ENCODE results near the gene CXCL10. TPM values are rescaled to one million over a fixed set of nuclear protein-coding genes. Genes with fewer than 3 reads are reported as not detected.

The CXCL10 gene
- total RNA-seq, 6 experiments from 2014 or later: not detected

- DNase-seq: no peak
Measured at GRCh38 chr4:75989846-75990528, 33.3 kb downstream of the CXCL10 start.

GRCh38 chr4:75985116-75985515 lies 38.2 kb downstream of the CXCL10 start:
- no peak overlapping the region for H3K27ac Mint-ChIP-seq
- DNase-seq: peak; percentile 95

More at GRCh38 chr4:75989846-75990528, 33.3 kb downstream of the CXCL10 start:
- Mint-ChIP-seq H3K9me3 (no peaks in the 10 kb centered on the region), H3K4me3 (peak overlapping the region; percentile 93), H3K27ac (peak overlapping the region; percentile 79), H3K27me3 (ENCODE audit: insufficient read depth) (peaks cover 2% of the 10 kb centered on the region; the same call in 1 of the 2 replicates), H3K36me3 (ENCODE audit: low read depth) (peaks cover 16% of the 10 kb centered on the region), H3K4me1 (ENCODE audit: low read depth) (peaks cover 23% of the 10 kb centered on the region)
- TF ChIP-seq CTCF (IDR thresholded peaks at IDR 0.05): no peak

GRCh38 chr4:75980576-75980975 lies 42.7 kb downstream of the CXCL10 start:
- no peak for DNase-seq
- no peak overlapping the region for H3K4me3 Mint-ChIP-seq
- H3K27me3 Mint-ChIP-seq (ENCODE audit: insufficient read depth): no peaks in the 10 kb centered on the region
- H3K36me3 Mint-ChIP-seq (ENCODE audit: low read depth): peaks cover 39% of the 10 kb centered on the region
- no peaks in the 10 kb centered on the region for H3K4me1 Mint-ChIP-seq (ENCODE audit: low read depth)
- no peak for TF ChIP-seq CTCF (IDR thresholded peaks at IDR 0.05)
- no peaks in the 10 kb centered on the region for H3K9me3 Mint-ChIP-seq
- H3K27ac Mint-ChIP-seq: no peak overlapping the region

More at GRCh38 chr4:75985116-75985515, 38.2 kb downstream of the CXCL10 start:
- Mint-ChIP-seq H3K27me3 (ENCODE audit: insufficient read depth) (peaks cover 2% of the 10 kb centered on the region; the same call in 1 of the 2 replicates), H3K9me3 (no peaks in the 10 kb centered on the region), H3K4me3 (no peak overlapping the region), H3K36me3 (ENCODE audit: low read depth) (peaks cover 33% of the 10 kb centered on the region), H3K4me1 (ENCODE audit: low read depth) (peaks cover 23% of the 10 kb centered on the region)
- no peak for TF ChIP-seq CTCF (IDR thresholded peaks at IDR 0.05)

GRCh38 chr4:75976177-75976576 lies 47.1 kb downstream of the CXCL10 start:
- TF ChIP-seq CTCF (IDR thresholded peaks at IDR 0.05): no peak
- Mint-ChIP-seq H3K27me3 (ENCODE audit: insufficient read depth) (no peaks in the 10 kb centered on the region), H3K9me3 (no peaks in the 10 kb centered on the region), H3K4me1 (ENCODE audit: low read depth) (no peaks in the 10 kb centered on the region), H3K36me3 (ENCODE audit: low read depth) (peaks cover 40% of the 10 kb centered on the region), H3K27ac (no peak overlapping the region), H3K4me3 (no peak overlapping the region)
- no peak for DNase-seq

GRCh38 chr4:75973766-75974165 lies 49.5 kb downstream of the CXCL10 start:
- Mint-ChIP-seq H3K4me3 (no peak overlapping the region), H3K36me3 (ENCODE audit: low read depth) (peaks cover 47% of the 10 kb centered on the region), H3K4me1 (ENCODE audit: low read depth) (no peaks in the 10 kb centered on the region), H3K27me3 (ENCODE audit: insufficient read depth) (no peaks in the 10 kb centered on the region), H3K9me3 (no peaks in the 10 kb centered on the region), H3K27ac (no peak overlapping the region)
- no peak for TF ChIP-seq CTCF (IDR thresholded peaks at IDR 0.05)
- DNase-seq: no peak

Other genes starting within 250 kb of the CXCL10 start
- gene PPEF2, start 121.0 kb downstream of the CXCL10 start, total RNA-seq (2021; fragmentation: NEBNext Ultra II Directional; extraction: Animal tissue kit (Norgen Biotek cat#: 25700)): not detected
- 10 to 100 TPM; 27.1 to 33.8 (median 30.4) TPM for gene NAAA, start 82.5 kb downstream of the CXCL10 start, total RNA-seq (2021; fragmentation: NEBNext Ultra II Directional; extraction: Animal tissue kit (Norgen Biotek cat#: 25700))
- gene SDAD1, start 32.6 kb downstream of the CXCL10 start, total RNA-seq (2021; fragmentation: NEBNext Ultra II Directional; extraction: Animal tissue kit (Norgen Biotek cat#: 25700)): 10 to 100 TPM; 38.0 to 47.2 (median 41.6) TPM
- not detected for gene CXCL9, start 16.0 kb downstream of the CXCL10 start, total RNA-seq (2021; fragmentation: NEBNext Ultra II Directional; extraction: Animal tissue kit (Norgen Biotek cat#: 25700))
- not detected for gene CXCL11, start 12.6 kb upstream of the CXCL10 start, total RNA-seq (2021; fragmentation: NEBNext Ultra II Directional; extraction: Animal tissue kit (Norgen Biotek cat#: 25700))
- gene ART3, start 51.2 kb upstream of the CXCL10 start, total RNA-seq (2021; fragmentation: NEBNext Ultra II Directional; extraction: Animal tissue kit (Norgen Biotek cat#: 25700)): not detected
- gene NUP54, start 124.9 kb upstream of the CXCL10 start, total RNA-seq (2021; fragmentation: NEBNext Ultra II Directional; extraction: Animal tissue kit (Norgen Biotek cat#: 25700)): 10 to 100 TPM; 25.7 to 37.8 (median 33.3) TPM
- 100 to 1,000 TPM; 126 to 145 (median 138) TPM for gene SCARB2, start 190.3 kb upstream of the CXCL10 start, total RNA-seq (2021; fragmentation: NEBNext Ultra II Directional; extraction: Animal tissue kit (Norgen Biotek cat#: 25700))
- gene FAM47E, start 228.2 kb upstream of the CXCL10 start, total RNA-seq (2021; fragmentation: NEBNext Ultra II Directional; extraction: Animal tissue kit (Norgen Biotek cat#: 25700)): under 1 TPM in 1 of 6 experiments, not detected in 5; 0.17 TPM